NCI-H2081 treated with DMSO at 0.1 percent for 48 hours (cell line): ENCODE measurements around the gene GAS2L3.
A peak's percentile ranks its signal among the peaks of the same experiment; 100 is the strongest.
"Not testable (repeated sequence)": the region's sequence is repeated elsewhere in the genome, so short reads cannot be mapped to it uniquely, and the experiment has no call there.

Experiments
- DNase-seq: peaks from one replicate; lab custom pipeline; 2025; lab: John Stamatoyannopoulos, UW

Gene GAS2L3

DNA sequence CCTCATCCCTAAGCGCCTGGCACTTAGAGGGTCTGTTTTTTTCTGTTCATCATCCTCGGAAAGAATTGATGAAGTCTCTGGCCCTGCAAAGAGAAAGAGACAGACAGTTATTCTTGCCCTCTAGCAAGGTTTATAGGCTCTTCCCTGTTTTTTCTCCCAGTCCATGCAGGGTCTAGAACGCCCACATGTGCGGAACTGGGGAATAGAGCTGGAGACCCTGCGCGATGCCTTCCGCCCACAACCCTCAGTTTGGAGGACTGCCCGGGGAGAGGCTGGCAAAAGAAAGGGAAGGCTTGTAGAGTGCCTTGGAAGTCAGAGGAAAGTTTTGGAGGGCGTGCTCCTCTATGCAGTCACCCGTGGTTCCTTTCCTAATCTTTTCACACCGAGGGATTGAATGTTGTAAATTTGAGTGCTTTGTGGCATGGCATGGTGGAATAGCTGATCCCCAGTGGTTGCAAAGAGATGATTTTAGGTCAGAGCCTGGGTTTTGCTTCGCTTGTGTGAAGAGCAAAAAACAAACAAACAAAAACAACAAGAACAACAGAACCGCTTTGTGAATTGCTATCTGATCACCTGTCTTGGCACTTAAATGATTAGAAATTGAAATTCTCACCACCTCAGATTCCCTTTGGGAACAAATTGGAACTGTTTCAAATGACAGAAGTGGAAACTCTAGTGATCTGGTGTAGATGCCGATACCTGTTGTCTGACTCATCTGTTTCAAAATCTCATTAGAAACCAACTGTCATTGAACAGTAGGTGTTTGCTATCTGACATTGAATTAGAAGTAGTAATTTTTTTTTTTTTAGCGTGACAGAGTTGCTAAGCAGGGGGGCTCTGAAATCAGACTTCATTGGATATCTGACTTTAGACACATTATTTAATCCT, 947 bp downstream of the GAS2L3 start:
- no peak for DNase-seq

DNA sequence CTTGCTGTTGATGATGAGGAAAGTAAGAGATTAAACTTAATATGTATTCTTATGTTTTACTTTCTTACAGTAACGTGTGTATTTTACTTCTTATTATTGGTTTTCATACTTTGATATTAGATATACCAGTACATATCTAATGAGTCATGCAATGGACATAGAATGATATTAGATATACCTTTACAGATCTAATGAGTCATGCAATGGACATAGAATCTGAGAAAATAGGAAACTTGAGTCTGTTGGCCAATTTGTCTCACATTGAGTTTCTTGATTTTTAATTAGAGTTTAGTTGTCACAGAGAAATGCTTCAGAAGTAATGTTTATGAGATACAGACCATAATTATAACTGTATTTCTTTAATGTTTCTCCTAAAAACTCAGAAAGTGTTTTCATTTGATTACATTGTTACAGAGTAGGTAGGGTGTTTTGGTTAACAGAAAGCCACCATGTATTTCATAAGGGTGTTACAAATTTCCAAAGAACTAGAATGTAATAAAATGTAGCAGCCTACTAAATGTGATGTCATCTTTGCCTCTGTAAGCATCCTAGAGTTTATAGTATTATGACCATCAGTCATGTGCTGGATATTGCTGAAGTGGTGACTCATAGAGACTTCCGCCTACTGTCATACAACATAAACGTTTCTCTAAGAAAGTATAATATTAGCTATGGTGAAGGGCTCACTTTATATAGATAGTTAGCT, 3.0 kb downstream of the GAS2L3 start:
- DNase-seq, result no peak

DNA sequence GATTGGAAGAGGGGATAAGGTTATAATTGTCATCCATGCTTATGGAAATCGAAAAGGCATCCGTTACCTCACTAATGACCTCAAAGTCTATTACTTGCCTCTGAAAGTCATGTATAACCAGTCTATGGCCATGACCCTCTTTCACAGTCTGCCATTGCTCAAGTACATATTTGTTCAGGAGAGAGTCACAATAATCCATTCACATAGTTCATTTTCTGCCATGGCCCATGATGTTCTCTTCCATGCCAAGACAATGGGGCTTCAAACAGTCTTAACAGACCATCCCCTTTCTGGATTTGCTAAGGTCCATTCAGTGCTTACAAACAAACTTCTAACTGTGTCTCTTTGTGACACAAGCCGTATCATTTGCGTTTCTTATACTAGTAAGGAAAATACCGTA, 5.4 kb downstream of the GAS2L3 start:
- no peak for DNase-seq

DNA sequence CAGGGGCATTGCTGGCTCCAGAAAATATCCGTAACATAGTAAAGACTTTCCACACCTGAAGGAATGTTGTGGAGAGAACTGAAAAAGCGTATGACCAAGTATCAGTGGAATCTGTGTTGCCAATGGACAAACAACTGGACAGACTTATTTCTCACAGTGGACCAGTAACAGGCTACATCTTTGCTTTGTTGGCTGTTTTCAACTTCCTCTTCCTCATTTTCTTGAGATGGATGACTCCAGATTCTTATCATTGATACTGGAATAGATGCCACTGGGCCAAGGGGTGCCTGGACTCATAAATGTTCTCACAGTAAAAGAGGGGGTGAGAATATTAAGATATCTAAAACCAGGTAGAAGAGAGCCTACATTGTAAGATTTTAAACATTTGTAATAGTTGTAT, 6.4 kb downstream of the GAS2L3 start:
- no peak for DNase-seq

DNA sequence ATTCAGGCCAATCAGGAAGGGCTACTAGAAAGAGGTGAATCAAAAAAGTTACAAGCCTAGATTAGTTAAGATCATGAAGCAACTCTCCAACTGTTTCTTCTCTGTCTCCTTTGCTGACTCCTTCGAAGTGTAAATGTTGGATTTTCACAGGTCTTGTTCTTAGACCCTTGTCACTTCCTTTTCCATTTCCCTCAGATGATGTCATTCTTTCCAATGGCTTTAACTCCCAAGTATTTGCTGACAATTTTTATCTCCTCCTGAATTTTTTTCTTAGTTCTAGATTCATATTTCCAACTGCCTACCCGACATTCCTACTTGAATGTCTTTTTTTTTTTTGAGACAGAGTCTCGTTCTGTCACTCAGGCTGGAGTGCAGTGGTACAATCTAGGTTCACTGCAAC, 10.8 kb downstream of the GAS2L3 start:
- no peak for DNase-seq

DNA sequence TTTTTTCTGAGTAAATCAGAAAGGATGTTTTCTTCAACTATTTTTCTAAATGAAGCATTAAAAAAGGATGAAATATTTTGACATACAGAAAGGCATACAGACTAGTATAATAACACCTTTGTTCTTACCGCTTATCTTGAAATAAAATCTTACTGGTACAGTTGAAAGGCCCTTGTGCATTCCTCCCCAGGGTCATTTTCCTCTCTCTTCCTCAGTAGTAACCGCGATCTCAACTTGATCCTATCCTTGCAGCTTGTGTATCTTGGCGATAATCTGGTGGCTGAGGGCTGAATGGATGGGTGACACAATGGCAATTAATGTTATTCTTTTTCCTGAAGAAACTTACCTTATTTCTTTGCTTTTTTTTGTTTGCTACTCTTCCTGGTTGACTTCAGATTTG, 18.5 kb downstream of the GAS2L3 start:
- no peak for DNase-seq

DNA sequence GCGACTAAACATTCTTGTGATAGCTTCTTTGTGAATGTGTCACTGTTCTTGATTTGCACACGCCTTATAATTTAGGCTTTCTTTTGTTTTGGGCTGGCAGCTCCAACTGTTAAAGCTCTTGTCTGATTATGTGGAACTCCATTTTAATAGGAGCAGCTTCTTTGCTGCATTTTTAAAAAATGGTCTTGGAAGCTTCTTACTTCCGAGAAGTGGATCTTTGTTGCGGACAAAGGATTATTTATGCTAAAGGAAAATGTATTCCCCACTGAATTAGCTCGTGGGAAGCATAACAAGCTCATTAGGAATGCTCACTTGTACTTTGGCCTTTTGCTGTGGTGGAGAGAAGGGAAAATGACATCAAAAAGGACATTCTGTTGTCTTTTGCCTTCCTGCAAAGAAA, 20.0 kb downstream of the GAS2L3 start:
- no peak for DNase-seq

DNA sequence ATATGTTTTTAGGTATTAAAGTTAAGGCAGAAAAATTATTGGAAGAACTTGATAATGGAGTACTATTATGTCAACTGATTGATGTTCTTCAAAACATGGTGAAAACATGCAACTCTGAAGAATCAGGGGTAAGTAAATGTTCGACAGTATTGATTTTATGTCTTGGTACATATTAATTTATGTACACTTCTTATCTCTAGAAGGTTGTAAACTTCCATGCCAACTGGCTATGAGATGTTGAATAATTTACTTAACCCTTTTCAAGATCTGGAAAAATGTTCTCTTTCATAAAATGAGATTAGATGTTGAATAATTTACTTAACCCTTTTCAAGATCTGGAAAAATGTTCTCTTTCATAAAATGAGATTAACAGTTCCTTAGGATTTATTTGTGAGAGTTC, 28.1 kb downstream of the GAS2L3 start:
- no peak for DNase-seq

DNA sequence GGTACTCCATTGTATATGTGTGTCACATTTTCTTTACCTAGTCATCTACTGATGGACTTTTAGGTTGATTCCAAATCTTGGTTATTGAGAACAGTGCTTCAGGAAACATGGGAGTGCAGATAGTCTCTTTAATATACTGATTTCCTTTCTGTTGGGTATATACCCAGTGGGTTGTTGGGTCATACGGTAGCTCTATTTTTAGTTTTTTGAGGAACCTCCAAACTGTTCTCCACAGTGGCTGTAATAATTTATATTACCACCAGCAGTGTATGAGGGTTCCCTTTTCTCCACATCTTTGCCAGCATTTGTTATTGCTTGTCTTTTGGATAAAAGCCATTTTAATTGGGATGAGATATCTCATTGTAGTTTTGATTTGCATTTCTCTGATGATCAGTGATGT, 29.5 kb downstream of the GAS2L3 start:
- not testable (repeated sequence) for DNase-seq

DNA sequence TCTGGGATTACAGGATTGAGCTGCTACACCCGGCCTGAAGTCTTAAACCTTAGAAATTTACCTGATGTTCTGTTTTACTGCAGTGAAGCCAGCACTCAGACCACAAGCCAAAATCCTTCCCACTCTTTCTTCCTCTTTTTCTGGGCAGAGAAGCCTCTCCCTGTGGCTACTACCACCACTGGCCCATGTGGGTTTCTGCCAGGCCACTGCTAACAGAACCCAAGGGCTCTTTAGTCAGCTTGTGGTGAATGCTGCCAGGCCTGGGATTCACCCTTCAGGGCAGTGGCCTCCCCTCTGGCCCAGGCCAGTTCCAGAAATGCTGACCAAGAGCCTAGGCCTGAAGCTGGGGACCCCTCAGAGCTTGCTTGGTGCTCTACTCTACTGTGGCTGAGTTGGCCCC, 35.3 kb downstream of the GAS2L3 start:
- no peak for DNase-seq

DNA sequence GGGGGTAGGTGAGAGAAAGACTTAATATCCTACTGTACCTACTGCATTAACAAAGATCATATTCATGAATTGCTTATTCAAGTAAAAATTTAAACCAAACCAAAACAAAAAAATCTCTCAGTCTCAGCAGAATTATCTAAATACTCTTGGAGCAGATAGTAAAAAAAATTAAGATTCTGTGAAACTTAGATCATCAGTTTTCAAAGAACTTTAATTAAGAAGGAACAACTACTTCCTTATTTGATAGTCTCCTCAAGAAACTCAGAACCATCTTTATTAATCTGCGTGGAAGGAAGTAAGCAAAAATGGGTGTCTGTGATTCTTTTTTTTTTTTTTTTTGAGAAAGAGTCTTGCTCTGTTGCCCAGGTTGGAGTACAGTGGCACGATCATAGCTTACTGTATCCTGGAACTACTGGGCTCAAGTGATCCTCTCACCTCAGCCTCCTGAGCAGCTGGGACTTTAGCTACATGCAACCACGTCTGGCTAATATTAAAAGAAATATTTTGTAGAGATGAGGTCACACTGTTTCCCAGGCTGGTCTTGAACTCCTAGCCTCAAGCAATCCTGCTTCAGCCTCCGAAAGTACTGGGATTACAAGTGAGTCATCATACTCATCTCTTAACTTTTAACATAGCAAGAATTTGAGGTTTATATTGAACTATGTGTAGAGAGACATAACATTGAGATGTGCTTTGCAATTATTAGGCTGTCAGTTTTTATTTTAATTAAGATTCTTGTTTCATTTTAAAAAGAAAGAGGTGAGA, 37.4 kb downstream of the GAS2L3 start:
- DNase-seq, result no peak

DNA sequence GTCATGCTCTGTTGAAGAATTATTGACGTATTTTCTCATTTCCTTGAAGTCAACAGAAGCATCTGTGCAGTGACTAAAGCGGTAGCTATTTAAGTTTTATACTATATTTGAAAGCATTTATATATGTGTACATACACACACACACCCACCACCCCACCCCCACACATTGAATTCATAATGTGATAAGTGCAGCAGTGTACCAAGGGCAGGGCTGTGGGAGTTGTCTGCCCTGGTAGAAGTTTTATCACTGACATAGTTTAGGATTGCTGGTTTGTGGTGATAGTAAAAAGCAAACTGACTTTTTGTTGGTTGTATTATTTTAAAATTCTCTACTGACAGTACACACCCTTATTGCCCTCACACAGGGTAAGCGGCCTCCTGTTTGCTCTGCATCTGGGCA, 39.1 kb downstream of the GAS2L3 start:
- no peak for DNase-seq

DNA sequence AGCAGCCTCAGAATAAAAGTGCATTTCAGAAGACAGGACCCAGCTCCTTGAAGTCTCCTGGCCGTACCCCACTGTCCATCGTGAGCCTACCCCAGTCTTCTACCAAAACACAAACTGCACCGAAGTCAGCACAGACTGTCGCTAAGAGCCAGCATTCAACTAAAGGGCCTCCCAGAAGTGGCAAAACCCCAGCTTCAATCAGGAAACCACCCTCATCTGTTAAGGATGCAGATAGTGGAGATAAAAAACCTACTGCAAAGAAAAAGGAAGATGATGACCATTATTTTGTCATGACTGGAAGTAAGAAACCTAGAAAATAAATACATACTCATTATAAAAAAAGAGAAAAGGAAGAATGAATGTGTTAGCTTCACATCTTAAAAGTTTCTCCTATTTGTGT, 51.1 kb downstream of the GAS2L3 start:
- DNase-seq, result no peak

DNA sequence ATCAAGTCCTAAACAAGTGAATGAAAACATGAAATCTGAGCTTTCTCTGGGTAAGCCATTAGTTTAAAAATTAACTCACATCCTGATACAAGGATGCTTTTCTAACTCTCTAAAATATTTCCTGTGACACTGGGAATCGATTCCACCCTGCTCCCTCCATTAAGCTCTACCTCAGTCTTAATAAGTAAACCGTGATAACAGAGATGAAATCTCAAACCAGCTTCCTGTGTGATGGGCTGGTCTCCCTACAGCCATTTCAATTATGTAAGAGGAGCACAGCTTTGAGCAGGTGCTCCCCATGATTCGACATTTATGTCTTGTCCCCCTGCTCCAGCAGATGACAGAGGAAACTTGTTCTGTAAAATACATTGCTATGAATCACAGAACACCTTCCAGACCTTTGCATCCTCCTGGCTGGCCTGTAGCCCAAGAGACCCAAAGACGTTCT, 59.0 kb downstream of the GAS2L3 start:
- no peak for DNase-seq

DNA sequence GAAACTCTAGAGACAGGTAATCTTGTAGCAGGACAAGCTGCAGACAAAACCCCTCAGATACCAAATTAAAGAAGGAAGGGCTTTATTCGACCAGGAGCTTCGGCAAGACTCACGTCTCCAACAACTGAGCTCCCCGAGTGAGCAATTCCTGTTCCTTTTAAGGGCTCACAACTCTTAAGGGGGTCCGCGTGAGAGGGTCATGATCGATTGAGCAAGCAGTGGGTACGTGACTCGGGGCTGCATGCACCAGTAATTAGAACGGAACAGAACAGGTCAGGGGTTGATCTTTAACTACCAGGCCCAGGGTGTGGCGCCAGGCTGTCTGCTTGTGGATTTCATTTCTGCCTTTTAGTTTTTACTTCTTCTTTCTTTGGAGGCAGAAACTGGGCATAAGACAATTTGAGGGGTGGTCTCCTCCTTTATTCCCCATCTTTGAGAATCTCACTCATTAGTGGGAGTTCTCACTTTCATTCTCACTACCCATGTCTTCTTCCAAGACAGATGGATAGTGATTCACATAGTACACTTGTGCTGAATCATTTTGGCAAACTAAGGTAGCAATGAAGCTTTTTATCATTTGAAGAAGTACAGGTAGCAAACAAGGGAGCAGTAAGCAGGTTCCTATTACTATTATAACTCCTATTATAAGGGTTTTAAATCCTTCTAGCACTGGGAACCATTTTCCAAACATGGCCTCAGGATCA, 59.8 kb downstream of the GAS2L3 start:
- DNase-seq, result not testable (repeated sequence)

DNA sequence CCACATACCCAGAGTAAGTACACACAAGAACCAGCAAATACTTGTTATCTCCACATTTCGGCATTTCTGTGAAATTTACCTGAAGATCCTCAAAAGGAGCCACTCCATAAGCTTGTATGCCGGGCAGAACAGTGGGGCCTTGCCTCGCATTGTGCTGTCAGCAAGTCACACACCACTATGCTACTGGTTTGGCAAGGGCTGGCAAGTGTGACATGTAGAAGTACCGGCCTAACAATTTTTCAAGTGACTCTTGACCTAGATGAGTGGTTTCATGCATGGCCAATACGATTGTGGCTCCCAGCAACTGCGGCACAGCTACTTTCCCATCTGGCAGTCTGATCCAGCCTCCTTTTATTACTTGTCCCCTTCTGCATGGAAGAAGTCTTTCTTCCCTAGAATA, 69.8 kb downstream of the GAS2L3 start:
- DNase-seq, result no peak

DNA sequence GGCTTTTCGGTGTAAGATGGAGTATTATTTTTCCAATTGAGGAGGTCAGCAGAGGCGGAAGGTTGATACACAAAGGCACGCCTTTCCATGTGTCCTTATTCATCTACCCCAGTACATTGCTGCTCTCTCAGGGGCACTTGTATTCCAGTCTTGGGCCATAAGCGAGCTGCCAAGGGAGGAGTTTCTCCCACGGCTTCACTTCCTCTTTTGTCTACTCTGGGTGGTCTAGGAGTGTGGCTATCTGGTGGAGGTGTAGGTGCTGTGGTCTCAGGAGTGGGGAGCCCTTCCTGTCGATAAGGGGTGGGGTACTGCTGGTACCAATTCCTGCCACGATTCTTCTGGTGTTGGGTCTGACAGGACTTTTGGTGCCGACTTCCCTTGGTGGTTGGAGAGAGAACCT, 73.4 kb downstream of the GAS2L3 start:
- DNase-seq, result no peak

DNA sequence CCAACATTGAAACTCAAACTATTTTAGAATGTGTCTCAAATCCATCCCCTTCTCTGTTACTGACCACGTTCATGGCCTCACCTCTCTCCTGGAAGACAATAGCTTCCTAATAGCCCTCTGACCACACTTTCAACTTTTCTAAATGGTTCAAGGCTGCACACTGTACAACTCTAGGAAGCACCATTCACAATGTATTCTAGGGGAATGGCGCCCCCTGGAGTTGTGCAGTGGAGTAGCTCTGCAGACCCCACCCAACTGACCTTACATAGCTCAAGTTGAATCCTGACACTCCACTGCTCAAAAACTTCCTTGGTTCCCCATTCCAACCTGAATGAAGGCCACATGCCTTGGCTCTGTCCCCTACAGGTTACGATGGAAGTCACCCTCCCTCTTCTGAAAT, 77.6 kb downstream of the GAS2L3 start:
- no peak for DNase-seq

DNA sequence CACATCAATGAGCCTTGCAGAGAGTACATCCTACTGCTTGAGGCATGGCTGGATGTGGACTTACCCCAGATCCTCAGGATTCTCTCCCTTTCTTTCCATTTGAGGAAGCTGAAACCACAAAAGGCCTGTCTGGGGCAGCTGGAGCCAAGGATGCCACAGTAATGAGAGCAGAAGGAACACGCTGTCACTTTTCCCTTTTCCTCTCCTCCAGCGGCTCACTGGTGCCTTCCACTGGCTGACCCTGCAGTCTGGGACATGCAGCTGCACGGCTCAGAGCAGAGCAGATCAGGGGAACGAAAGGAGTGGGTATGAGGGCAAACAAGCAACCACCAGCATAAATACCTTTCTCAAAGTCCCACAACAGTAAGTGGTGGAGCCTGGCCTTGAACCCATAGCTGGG, 78.2 kb downstream of the GAS2L3 start:
- no peak for DNase-seq

DNA sequence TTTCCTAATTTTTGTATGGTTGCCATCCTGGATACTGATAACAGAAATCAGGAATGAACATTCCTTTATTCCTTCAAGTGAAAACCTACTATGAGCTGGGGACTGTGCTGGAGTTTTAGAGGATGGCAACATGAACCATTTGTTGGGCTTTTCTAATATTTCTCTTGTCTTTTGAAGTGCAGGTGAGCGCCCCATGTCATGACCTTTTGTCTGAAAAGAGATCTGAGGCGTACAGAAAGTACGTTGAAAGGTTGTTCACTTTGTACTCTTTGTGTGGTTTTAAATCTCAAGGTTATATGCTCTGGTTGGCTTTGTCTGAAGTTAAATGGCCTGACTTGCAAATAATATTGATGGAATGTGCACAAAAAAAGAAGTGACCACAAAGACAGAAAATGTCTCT, 79.0 kb downstream of the GAS2L3 start:
- DNase-seq, result no peak

DNA sequence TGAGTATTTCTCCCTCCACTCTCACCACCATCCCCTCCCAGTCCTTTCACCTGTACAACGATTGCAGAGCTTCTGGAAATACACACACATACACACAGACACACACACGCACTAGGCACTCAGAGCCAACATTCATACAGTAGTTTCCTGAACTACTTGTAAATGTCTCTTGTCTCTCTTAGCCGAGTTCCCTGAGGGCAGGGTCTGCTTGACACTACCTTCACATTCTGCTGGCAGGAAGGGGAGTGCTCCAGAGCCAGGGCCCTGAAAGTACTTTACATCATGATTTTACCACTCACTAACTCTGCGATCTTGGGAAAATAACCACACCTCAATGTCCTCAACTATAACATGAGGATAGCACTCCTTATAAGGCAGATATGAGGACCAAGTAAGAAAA, 82.7 kb downstream of the GAS2L3 start:
- no peak for DNase-seq

DNA sequence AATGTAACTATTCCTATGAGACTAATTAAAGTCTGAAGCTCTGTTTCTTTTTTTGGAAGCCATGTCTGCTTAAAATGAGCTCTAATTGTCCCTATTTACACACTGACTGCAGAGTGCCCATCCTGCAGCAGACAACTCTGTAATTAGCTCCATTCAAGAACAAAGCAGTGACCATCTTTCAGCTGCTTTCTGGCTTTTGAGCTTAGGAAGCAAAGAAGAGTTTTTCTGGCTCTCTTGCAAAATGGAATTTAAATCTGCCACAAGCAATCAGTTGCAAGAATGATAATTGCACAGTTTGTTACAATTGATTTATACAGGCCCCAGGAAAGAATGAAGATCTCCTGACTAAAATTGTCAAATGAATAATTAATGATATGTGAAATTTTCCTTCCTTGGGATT, 83.4 kb downstream of the GAS2L3 start:
- DNase-seq, result peak; percentile 81
